Left lung (tissue), 10 donors: ENCODE results near the gene TRPV4. TPM values are rescaled to one million over a fixed set of nuclear protein-coding genes. Genes with fewer than 3 reads are reported as not detected.

Experiments used
- ATAC-seq: fragments of 200-7000 bp; cut with Tn5 transposase; one replicate; pipeline ENCODE4 v1.9.1; 2020; ENCODE audit warnings: moderate library complexity
- DNase-seq, 4 donors: peaks; one replicate each; pipeline ENCODE4 v3.0.0-alpha.2; 2013 to 2020
- H3K27ac ChIP-seq, 2 donors: fragments of 200-600 bp; sonication (generic) in 1 of 2; one replicate each; pipeline versions ENCODE4 v1.5.0 to v1.8.0; 2020 to 2021
- H3K27me3 ChIP-seq, 2 donors: fragments of 200-600 bp; sonication (generic) in 1 of 2; one replicate each; pipeline versions ENCODE4 v1.5.0 to v1.8.0; 2020 to 2021
- H3K36me3 ChIP-seq, 2 donors: fragments of 200-600 bp; sonication (generic) in 1 of 2; one replicate each; pipeline versions ENCODE4 v1.5.0 to v1.8.0; 2020 to 2021
- H3K4me1 ChIP-seq, 2 donors: fragments of 200-600 bp; one replicate each; pipeline ENCODE4 v1.8.0; 2021
- H3K4me3 ChIP-seq, 2 donors: fragments of 200-600 bp; sonication (generic) in 1 of 2; one replicate each; pipeline versions ENCODE4 v1.5.0 to v1.8.0; 2020 to 2021; ENCODE audit warnings: mild to moderate bottlenecking in 1 of 2
- H3K9me3 ChIP-seq, 2 donors: fragments of 200-600 bp; sonication (generic) in 1 of 2; one replicate each; pipeline versions ENCODE4 v1.5.0 to v1.8.0; 2020 to 2021
- intact Hi-C, 2 donors: fragments of 100-400 bp; cut with DNase I; formaldehyde crosslinking; loops; one replicate each; pipeline versions ENCODE4 v1.11.2 to v1.14.2; 2022
- polyA plus RNA-seq, 6 donors: library from polyadenylated mRNA; unstranded; fragments of 120-200 nt; gene quantifications; one replicate each; pipeline ENCODE4 v1.2.1, GENCODE V29; 2013; ENCODE audit not compliant: insufficient read length in 6 of 6
- total RNA-seq, 2 donors: library from RNA; stranded (reverse); fragmentation: NEBNext Ultra II Directional; extraction: Animal tissue kit (Norgen Biotek cat#: 25700); gene quantifications; one replicate each; pipeline ENCODE4 v1.2.1, GENCODE V29; 2021
- TF ChIP-seq, protein P1 (sequence below), 2 donors: fragments of 200-600 bp; sonication (generic) in 1 of 2; IDR thresholded peaks; one replicate each; pipeline versions ENCODE4 v1.5.0 to v1.8.0; 2021; ENCODE audit warnings: antibody characterized with exemption in 2 of 2
- donor health status: DM: no; HTN: yes; CAD: no.
- donor health status: DM: no; HTN: no; CAD: no.

TRPV4 gene
- total and polyA plus RNA-seq, 8 donors, result 2.2 to 3.7 (median 3.2) TPM

DNA sequence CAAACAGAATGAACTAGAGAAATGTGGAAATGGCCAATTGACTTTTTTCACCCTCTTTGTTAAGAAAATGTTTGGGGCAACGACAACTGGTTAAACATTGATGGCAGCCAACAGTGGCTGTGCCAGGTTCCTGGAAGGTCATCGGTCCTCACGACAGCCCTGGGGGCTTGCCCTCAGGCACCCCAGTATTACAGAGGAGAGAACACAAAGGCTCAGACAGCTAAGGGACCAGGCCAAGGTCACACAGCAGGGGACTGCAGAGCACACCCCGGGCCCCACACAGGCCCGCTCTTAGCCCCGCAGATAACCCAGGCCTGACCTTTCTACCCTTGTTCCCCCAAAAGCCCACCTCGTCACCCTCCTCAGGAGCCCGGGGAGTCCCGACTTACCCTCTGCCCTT is 1.3 kb downstream of the TRPV4 start:
- Histone ChIP-seq H3K27ac (no peak overlapping the region), H3K27me3 (peaks cover 4 to 46% of the 10 kb centered on the region in 2 donors), H3K4me1 (peaks cover 0 to 36% of the 10 kb centered on the region in 2 donors), H3K36me3 (no peaks in the 10 kb centered on the region), H3K9me3 (no peaks in the 10 kb centered on the region), H3K4me3 (no peak overlapping the region)
- no peak for DNase-seq
- intact Hi-C loops, result no loop called here
- ATAC-seq, result no peak
- TF ChIP-seq, protein P1, sequence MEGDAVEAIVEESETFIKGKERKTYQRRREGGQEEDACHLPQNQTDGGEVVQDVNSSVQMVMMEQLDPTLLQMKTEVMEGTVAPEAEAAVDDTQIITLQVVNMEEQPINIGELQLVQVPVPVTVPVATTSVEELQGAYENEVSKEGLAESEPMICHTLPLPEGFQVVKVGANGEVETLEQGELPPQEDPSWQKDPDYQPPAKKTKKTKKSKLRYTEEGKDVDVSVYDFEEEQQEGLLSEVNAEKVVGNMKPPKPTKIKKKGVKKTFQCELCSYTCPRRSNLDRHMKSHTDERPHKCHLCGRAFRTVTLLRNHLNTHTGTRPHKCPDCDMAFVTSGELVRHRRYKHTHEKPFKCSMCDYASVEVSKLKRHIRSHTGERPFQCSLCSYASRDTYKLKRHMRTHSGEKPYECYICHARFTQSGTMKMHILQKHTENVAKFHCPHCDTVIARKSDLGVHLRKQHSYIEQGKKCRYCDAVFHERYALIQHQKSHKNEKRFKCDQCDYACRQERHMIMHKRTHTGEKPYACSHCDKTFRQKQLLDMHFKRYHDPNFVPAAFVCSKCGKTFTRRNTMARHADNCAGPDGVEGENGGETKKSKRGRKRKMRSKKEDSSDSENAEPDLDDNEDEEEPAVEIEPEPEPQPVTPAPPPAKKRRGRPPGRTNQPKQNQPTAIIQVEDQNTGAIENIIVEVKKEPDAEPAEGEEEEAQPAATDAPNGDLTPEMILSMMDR (IDR thresholded peaks at IDR 0.05), result no peak

DNA sequence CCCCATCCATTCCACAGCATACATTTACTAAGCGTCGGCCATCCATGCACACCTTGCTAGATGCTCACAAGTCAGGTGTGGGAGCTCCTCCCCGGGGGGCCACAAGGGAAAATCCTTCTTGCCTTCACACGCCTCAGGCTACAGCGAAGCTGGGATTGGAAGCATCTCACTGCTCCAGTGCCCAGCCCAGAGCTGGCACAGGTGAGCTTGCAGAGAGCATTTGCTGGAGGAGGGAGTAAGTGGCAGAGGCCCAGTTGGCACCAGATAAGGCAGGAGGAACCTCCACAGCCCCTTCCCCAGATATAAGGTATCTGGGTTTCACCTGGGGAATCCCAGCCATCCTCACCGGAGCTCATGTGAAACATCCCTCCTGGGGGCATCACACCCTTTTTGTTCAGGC is 1.8 kb downstream of the TRPV4 start:
- no peak for ATAC-seq
- TF ChIP-seq, protein P1 (IDR thresholded peaks at IDR 0.05), result no peak
- H3K27ac ChIP-seq, result no peak overlapping the region
- no peak overlapping the region for H3K4me3 ChIP-seq
- intact Hi-C loops, result no loop called here
- DNase-seq, result no peak
- H3K9me3 ChIP-seq, result no peaks in the 10 kb centered on the region
- peaks cover 4 to 46% of the 10 kb centered on the region in 2 donors for H3K27me3 ChIP-seq
- peaks cover 0 to 36% of the 10 kb centered on the region in 2 donors for H3K4me1 ChIP-seq
- no peaks in the 10 kb centered on the region for H3K36me3 ChIP-seq

DNA sequence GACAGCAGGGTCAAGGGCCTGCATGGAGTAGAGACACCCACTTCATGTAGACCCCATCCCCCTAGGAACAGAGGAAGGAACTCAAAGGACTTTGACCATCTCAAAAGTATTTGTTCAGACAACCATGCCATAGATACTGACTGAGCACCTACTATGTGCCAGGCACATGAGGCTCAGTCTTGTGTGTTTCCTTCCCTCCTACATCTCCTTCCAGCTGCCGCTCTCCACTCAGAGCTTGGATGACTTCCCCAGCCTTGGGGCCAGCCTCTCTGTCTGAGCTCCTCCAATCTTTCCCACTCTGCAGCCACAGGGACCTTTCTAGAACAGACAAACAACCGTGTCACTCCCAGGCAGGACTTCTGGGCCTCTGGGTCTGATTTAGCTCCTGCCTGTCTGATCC is 2.5 kb downstream of the TRPV4 start:
- no peak overlapping the region for H3K4me3 ChIP-seq
- H3K27me3 ChIP-seq, result peaks cover 4 to 46% of the 10 kb centered on the region in 2 donors
- no peaks in the 10 kb centered on the region for H3K9me3 ChIP-seq
- H3K36me3 ChIP-seq, result no peaks in the 10 kb centered on the region
- no peak for ATAC-seq
- no peak overlapping the region for H3K27ac ChIP-seq
- TF ChIP-seq, protein P1 (IDR thresholded peaks at IDR 0.05), result no peak
- intact Hi-C loops, result no loop called here
- H3K4me1 ChIP-seq, result peaks cover 0 to 36% of the 10 kb centered on the region in 2 donors
- no peak for DNase-seq

DNA sequence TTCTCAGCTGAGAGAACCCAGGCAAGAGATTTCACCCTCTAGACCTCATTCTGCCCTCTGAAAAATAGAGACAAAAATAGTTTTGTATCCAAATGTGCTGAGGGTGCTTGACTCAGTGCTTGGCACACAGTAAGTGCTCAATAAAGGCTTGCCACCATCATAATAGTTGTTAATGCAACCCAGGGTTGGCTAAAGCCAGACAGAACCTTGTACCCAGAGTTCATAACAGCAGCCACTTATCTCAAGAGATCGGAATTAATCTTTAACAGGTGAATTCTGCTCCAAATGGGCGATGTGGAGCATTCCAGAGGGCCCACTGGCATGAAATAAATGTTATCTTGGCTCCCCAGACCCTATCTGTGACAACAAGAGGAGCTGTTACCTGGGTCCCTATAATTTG is 2.9 kb downstream of the TRPV4 start:
- Histone ChIP-seq H3K4me1 (peaks cover 0 to 36% of the 10 kb centered on the region in 2 donors), H3K36me3 (no peaks in the 10 kb centered on the region), H3K4me3 (no peak overlapping the region), H3K9me3 (no peaks in the 10 kb centered on the region), H3K27ac (no peak overlapping the region), H3K27me3 (peaks cover 4 to 46% of the 10 kb centered on the region in 2 donors)
- ATAC-seq, result no peak
- TF ChIP-seq, protein P1 (IDR thresholded peaks at IDR 0.05), result no peak
- intact Hi-C loops, result no loop called here
- DNase-seq, result no peak

DNA sequence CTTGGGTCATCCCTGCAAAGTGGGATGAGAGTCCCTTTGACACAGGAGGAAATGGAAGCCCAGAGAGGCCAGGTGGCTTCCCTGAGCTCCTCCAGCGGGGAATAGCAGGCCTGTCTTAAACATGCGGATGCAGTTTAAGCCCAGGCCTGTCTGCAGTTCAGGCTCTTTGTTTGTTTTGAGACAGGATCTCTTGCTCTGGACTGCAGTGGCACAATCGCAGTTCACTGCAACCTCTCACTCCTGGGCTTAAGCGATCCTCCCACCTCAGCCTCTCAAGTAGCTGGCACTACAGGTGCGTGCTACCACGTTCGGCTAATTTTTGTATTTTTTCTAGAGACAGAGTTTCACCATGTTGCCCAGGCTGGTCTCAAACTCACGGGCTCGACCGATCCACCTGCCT is 3.5 kb downstream of the TRPV4 start:
- Histone ChIP-seq H3K4me3 (no peak overlapping the region), H3K4me1 (peaks cover 0 to 36% of the 10 kb centered on the region in 2 donors), H3K27ac (no peak overlapping the region), H3K36me3 (no peaks in the 10 kb centered on the region), H3K9me3 (no peaks in the 10 kb centered on the region), H3K27me3 (peaks cover 4 to 42% of the 10 kb centered on the region in 2 donors)
- no peak for ATAC-seq
- no peak for DNase-seq
- TF ChIP-seq, protein P1 (IDR thresholded peaks at IDR 0.05), result no peak
- intact Hi-C loops, result no loop called here
